Measurements from ENCODE around the gene OBP2B. TPM values are rescaled to one million over a fixed set of nuclear protein-coding genes. Genes with fewer than 3 reads are reported as not detected.
"Not testable (repeated sequence)": the region's sequence is repeated elsewhere in the genome, so short reads cannot be mapped to it uniquely, and the experiment has no call there.

The OBP2B gene
- polyA plus RNA-seq, 3 donors = not detected

DNA sequence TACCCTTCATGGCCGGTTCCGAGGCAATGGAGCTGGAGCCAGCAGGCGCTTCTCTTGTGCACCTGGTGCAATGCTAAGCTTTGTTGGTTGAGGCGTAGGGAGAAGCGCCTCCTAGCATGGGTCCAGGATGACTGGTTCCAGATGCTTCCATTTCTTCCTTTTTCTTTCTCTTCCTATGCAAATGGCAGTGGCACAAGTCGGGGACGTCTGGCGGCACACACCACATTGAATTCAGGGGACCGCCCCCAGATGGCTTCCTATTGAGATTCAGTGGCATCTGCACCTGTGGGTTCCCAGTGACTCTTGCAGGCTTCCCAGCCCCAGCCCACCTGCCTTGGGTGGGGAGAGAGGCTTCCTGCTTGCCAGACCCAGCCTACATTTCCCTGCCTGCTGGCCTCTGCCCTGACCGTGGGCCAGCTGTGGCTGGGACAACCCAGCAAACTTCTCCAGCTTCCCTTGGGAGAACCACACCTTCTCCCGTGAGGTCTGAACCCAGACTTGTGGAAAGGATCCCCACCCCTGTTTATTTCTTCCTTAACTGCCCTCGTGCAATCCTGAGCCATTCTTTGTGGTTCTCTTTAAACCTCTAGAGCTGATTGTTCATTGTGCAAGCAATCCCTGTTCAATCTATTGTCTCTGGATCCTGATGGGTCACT lies 8.4 kb upstream of the OBP2B start:
- H3K4me3 Mint-ChIP-seq; H2AFZ ChIP-seq (ENCODE audit: insufficient read depth, low read depth, low read length, poor library complexity, severe bottlenecking); H3K4me3 ChIP-seq (replicated peaks in 1 of 3; ENCODE audit: low read depth in 2 of 3, low read length in 3 of 3); H3K9me3 ChIP-seq (replicated peaks in 1 of 2; ENCODE audit: control insufficient read depth in 1 of 2, insufficient read depth in 1 of 2, low read length in 2 of 2); H3K27ac Mint-ChIP-seq; H3K79me2 ChIP-seq (ENCODE audit: insufficient read depth, low read length); H3K9ac ChIP-seq (ENCODE audit: insufficient read depth, low read length, poor library complexity, severe bottlenecking); H3K4me2 ChIP-seq (replicated peaks; ENCODE audit: extremely low read depth, low read length, poor library complexity, severe bottlenecking); H3K27ac ChIP-seq (ENCODE audit: low read depth in 1 of 2, low read length in 2 of 2); DNase-seq; H3K4me1 ChIP-seq (ENCODE audit: control insufficient read depth in 1 of 2, insufficient read depth in 2 of 2, low read length in 2 of 2); H3K36me3 Mint-ChIP-seq; intact Hi-C loops (cut with micrococcal nuclease); H3K36me3 ChIP-seq (replicated peaks in 1 of 2; ENCODE audit: control insufficient read depth in 1 of 2, insufficient read depth in 2 of 2, low read length in 2 of 2); H3K27me3 ChIP-seq (ENCODE audit: control insufficient read depth in 2 of 2, insufficient read depth in 2 of 2, low read length in 2 of 2); H3K4me1 Mint-ChIP-seq; H4K20me1 ChIP-seq (ENCODE audit: insufficient read depth, low read length): not testable (repeated sequence)
- WGBS (ENCODE audit: insufficient coverage) = 20% methylated on average over 1 of the region's 12 CpGs
- Mint-ChIP-seq H3K9me3 (peaks cover 6 to 18% (median 13%) of the 10 kb centered on the region in 7 donors), H3K27me3 (ENCODE audit: low read depth in 3 of 3) (peaks cover 19 to 43% (median 22%) of the 10 kb centered on the region in 3 donors)

DNA sequence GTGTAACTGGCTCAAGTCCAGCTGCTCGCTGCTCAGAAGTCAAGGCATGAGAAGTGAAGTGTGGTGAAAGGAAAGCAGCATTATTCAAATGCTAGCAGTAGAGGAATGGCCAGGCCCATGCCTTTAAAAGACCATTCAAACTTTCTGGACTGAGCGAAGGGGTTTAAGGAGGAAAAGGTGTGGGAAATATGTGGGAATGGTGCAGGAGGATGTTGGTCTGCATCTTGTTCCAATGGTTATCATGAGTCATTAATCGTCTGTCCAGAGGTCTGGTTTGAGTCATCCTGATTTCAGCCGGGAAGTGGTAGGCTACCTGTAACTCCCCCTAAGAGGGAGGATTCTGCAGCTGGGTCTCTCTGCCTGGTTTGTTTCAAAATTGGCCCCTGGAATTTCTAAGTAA lies 5.2 kb upstream of the OBP2B start:
- H3K4me2 ChIP-seq (replicated peaks; ENCODE audit: extremely low read depth, low read length, poor library complexity, severe bottlenecking); H3K9ac ChIP-seq (ENCODE audit: insufficient read depth, low read length, poor library complexity, severe bottlenecking); intact Hi-C loops (cut with micrococcal nuclease); H3K27ac Mint-ChIP-seq; H3K4me1 ChIP-seq (ENCODE audit: control insufficient read depth in 1 of 2, insufficient read depth in 2 of 2, low read length in 2 of 2); H3K4me3 ChIP-seq (replicated peaks in 1 of 3; ENCODE audit: low read depth in 2 of 3, low read length in 3 of 3); H3K9me3 ChIP-seq (replicated peaks in 1 of 2; ENCODE audit: control insufficient read depth in 1 of 2, insufficient read depth in 1 of 2, low read length in 2 of 2); H3K4me1 Mint-ChIP-seq; H3K27ac ChIP-seq (ENCODE audit: low read depth in 1 of 2, low read length in 2 of 2); DNase-seq; H4K20me1 ChIP-seq (ENCODE audit: insufficient read depth, low read length); H3K36me3 ChIP-seq (replicated peaks in 1 of 2; ENCODE audit: control insufficient read depth in 1 of 2, insufficient read depth in 2 of 2, low read length in 2 of 2); H3K27me3 ChIP-seq (ENCODE audit: control insufficient read depth in 2 of 2, insufficient read depth in 2 of 2, low read length in 2 of 2); H3K79me2 ChIP-seq (ENCODE audit: insufficient read depth, low read length); H3K36me3 Mint-ChIP-seq; H2AFZ ChIP-seq (ENCODE audit: insufficient read depth, low read depth, low read length, poor library complexity, severe bottlenecking): not testable (repeated sequence)
- Mint-ChIP-seq H3K4me3 (peak overlapping the region in 1 of 2 donors; percentile 24), H3K9me3 (peaks cover 9 to 20% (median 13%) of the 10 kb centered on the region in 7 donors), H3K27me3 (ENCODE audit: low read depth in 3 of 3) (peaks cover 16 to 43% (median 17%) of the 10 kb centered on the region in 3 donors)
- no CpG with 5 or more reads among the region's 4 CpGs for WGBS (ENCODE audit: insufficient coverage)

DNA sequence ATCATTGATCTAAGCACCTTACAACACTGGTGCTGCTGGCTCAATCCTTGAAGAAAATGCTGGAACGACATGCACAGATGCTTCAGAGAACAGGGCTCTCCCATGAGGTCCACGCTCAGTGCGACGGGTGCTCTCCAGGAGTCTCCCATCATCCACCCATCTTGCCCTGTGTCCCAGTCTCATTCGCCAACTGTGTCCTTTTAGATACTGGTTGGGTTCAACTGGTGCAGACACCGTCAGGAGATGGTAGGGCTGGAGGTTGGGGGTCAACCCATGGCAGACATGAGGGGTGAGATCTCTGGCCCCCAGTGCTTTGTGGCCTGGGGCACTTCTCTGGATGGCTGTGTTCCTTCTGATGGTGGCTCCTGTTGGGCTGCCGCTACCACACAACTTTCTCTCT lies 1.6 kb upstream of the OBP2B start:
- no peak overlapping the region for H3K9ac ChIP-seq (ENCODE audit: insufficient read depth, low read length, poor library complexity, severe bottlenecking)
- no peaks in the 10 kb centered on the region for H3K27me3 ChIP-seq (ENCODE audit: control insufficient read depth in 2 of 2, insufficient read depth in 2 of 2, low read length in 2 of 2)
- 90% methylated on average over 2 of the region's 7 CpGs for WGBS (ENCODE audit: insufficient coverage)
- H3K4me2 ChIP-seq (replicated peaks; ENCODE audit: extremely low read depth, low read length, poor library complexity, severe bottlenecking) = no peak overlapping the region
- no peak overlapping the region for H3K27ac ChIP-seq (ENCODE audit: low read depth in 1 of 2, low read length in 2 of 2)
- Mint-ChIP-seq H3K27ac (peak overlapping the region in 1 of 7 donors; percentile 57), H3K36me3 (no peaks in the 10 kb centered on the region), H3K9me3 (peaks cover 8 to 16% (median 13%) of the 10 kb centered on the region in 7 donors), H3K27me3 (ENCODE audit: low read depth in 3 of 3) (peaks cover 7 to 24% (median 8%) of the 10 kb centered on the region in 3 donors), H3K4me1 (no peaks in the 10 kb centered on the region), H3K4me3 (no peak overlapping the region)
- H3K9me3 ChIP-seq (replicated peaks in 1 of 2; ENCODE audit: control insufficient read depth in 1 of 2, insufficient read depth in 1 of 2, low read length in 2 of 2) = no peaks in the 10 kb centered on the region
- H2AFZ ChIP-seq (ENCODE audit: insufficient read depth, low read depth, low read length, poor library complexity, severe bottlenecking) = no peak overlapping the region
- H4K20me1 ChIP-seq (ENCODE audit: insufficient read depth, low read length) = no peaks in the 10 kb centered on the region
- no peaks in the 10 kb centered on the region for H3K79me2 ChIP-seq (ENCODE audit: insufficient read depth, low read length)
- no peaks in the 10 kb centered on the region for H3K4me1 ChIP-seq (ENCODE audit: control insufficient read depth in 1 of 2, insufficient read depth in 2 of 2, low read length in 2 of 2)
- no peak overlapping the region for H3K4me3 ChIP-seq (replicated peaks in 1 of 3; ENCODE audit: low read depth in 2 of 3, low read length in 3 of 3)
- no peaks in the 10 kb centered on the region for H3K36me3 ChIP-seq (replicated peaks in 1 of 2; ENCODE audit: control insufficient read depth in 1 of 2, insufficient read depth in 2 of 2, low read length in 2 of 2)
- DNase-seq = no peak
- TF ChIP-seq, protein P1, sequence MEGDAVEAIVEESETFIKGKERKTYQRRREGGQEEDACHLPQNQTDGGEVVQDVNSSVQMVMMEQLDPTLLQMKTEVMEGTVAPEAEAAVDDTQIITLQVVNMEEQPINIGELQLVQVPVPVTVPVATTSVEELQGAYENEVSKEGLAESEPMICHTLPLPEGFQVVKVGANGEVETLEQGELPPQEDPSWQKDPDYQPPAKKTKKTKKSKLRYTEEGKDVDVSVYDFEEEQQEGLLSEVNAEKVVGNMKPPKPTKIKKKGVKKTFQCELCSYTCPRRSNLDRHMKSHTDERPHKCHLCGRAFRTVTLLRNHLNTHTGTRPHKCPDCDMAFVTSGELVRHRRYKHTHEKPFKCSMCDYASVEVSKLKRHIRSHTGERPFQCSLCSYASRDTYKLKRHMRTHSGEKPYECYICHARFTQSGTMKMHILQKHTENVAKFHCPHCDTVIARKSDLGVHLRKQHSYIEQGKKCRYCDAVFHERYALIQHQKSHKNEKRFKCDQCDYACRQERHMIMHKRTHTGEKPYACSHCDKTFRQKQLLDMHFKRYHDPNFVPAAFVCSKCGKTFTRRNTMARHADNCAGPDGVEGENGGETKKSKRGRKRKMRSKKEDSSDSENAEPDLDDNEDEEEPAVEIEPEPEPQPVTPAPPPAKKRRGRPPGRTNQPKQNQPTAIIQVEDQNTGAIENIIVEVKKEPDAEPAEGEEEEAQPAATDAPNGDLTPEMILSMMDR (IDR thresholded peaks at IDR 0.05) = no peak
- intact Hi-C loops (cut with micrococcal nuclease) = no loop called here
